HepG2 (cell line): ENCODE results near the gene MACROD2. TPM values are rescaled to one million over a fixed set of nuclear protein-coding genes. Genes with fewer than 3 reads are reported as not detected.

ENCODE experiments used
- ATAC-seq: fragments of 200-7000 bp; cut with Tn5 transposase; 3 replicates; pipeline ENCODE4 v1.9.1; 2020; ENCODE audit warnings: mild to moderate bottlenecking, moderate library complexity
- BruUV-seq: library from RNA; stranded (reverse); fragments of 400-500 nt; replicated peaks from 2 replicates; lab custom pipeline; 2021; lab: Mats Ljungman, UMichigan
- CTCF ChIA-PET: fragments of 300-600 bp; formaldehyde crosslinking; extraction: SDS; loops from one replicate; lab custom pipeline; 2021; ENCODE audit warnings: low total read pairs, inconsistent platforms, low intra/inter-chr PET ratio; lab: Yijun Ruan, JAX
- POLR2A ChIA-PET: fragments of 350-600 bp; sonication (Branson Sonifier 250); formaldehyde crosslinking; loops from one replicate; lab custom pipeline; 2020; ENCODE audit warnings: antibody characterized with exemption, inconsistent platforms; lab: Yijun Ruan, JAX
- DNase-seq: peaks from one replicate; pipeline ENCODE4 v3.0.0-alpha.2; 2015; ENCODE audit warnings: low spot score
- FAIRE-seq: peaks from 3 replicates; lab custom pipeline; 2011; peaks lifted over from hg19 to GRCh38; lab: Jason Lieb, UNC
- H2AFZ ChIP-seq: one replicate; pipeline ENCODE4 v1.6.1; 2011; ENCODE audit warnings: low read length, inconsistent platforms
- H3K27ac ChIP-seq: fragments of 300-600 bp; 3 replicates; pipeline ENCODE4 v1.8.0; 2011; ENCODE audit warnings: mixed run types, mild to moderate bottlenecking, mixed read lengths, low read length, inconsistent platforms; ENCODE audit not compliant: insufficient read depth; ENCODE audit errors: extremely low read length
- H3K27me3 ChIP-seq, 2 experiments: fragments of 200-600 bp in 1 of 2; 2 replicates in 1 of 2; 3 replicates in 1 of 2; pipeline versions ENCODE4 v1.6.0 to v1.8.0; 2011; ENCODE audit warnings: low read length in 2 of 2, mild to moderate bottlenecking in 2 of 2, moderate library complexity in 2 of 2, inconsistent platforms in 1 of 2; ENCODE audit not compliant: insufficient read depth in 2 of 2, control insufficient read depth in 1 of 2
- H3K36me3 ChIP-seq, 2 experiments: fragments of 200-600 bp in 1 of 2; replicated peaks in 1 of 2; 2 replicates in 1 of 2; 3 replicates in 1 of 2; pipeline versions ENCODE4 v1.5.1 to v1.8.0; 2011; ENCODE audit warnings: low read length in 2 of 2, inconsistent platforms in 1 of 2; ENCODE audit not compliant: insufficient read depth in 2 of 2, control insufficient read depth in 1 of 2
- H3K4me1 ChIP-seq: 2 replicates; pipeline ENCODE4 v1.5.1; 2012; ENCODE audit warnings: low read length, inconsistent platforms; ENCODE audit not compliant: insufficient read depth
- H3K4me2 ChIP-seq: 2 replicates; pipeline ENCODE4 v1.6.0; 2011; ENCODE audit warnings: low read depth, low read length, inconsistent platforms
- H3K4me3 ChIP-seq, 3 experiments: fragments of 200-600 bp in 1 of 3; sonication (generic), shearing (Covaris generic) in 1 of 3; replicated peaks in 1 of 3; 2 replicates each; pipeline ENCODE4 v1.5.1; 2011 to 2016; ENCODE audit warnings: low read length in 3 of 3, inconsistent platforms in 2 of 3, low read depth in 2 of 3, mild to moderate bottlenecking in 2 of 3, control low read depth in 1 of 3, mixed read lengths in 1 of 3; ENCODE audit not compliant: insufficient read depth in 1 of 3
- H3K79me2 ChIP-seq: one replicate; pipeline ENCODE4 v1.6.1; 2011; ENCODE audit warnings: low read length, inconsistent platforms; ENCODE audit not compliant: insufficient read depth
- H3K9ac ChIP-seq: 2 replicates; pipeline ENCODE4 v1.6.0; 2011; ENCODE audit warnings: mild to moderate bottlenecking, low read depth, low read length, inconsistent platforms; ENCODE audit not compliant: insufficient read depth
- H3K9me3 ChIP-seq: 2 replicates; pipeline ENCODE4 v1.5.1; 2012; ENCODE audit warnings: mild to moderate bottlenecking, low read length
- H4K20me1 ChIP-seq: 2 replicates; pipeline ENCODE4 v1.6.0; 2011; ENCODE audit warnings: inconsistent platforms, mild to moderate bottlenecking, low read length, moderate library complexity; ENCODE audit not compliant: insufficient read depth
- GATAD1 ChIP-seq: IDR thresholded peaks from 2 replicates; pipeline ENCODE4 v1.6.1; 2016; ENCODE audit warnings: missing genetic modification reagents, missing compliant biosample characterization
- HES4 ChIP-seq: sonication (generic); formaldehyde crosslinking; IDR thresholded peaks from 2 replicates; pipeline ENCODE4 v1.9.0; 2021; ENCODE audit warnings: mild to moderate bottlenecking, missing genetic modification reagents, borderline replicate concordance
- MAFF ChIP-seq: IDR thresholded peaks from 2 replicates; pipeline ENCODE4 v1.6.1; 2011; ENCODE audit warnings: low read depth, low read length, improper control_type of control experiment
- NBN ChIP-seq: fragments of 450-650 bp; conservative IDR thresholded peaks from 2 replicates; pipeline ENCODE4 v1.6.1; 2017
- NFKB2 ChIP-seq: sonication (generic); formaldehyde crosslinking; IDR thresholded peaks from 2 replicates; pipeline ENCODE4 v1.4.0; 2020; ENCODE audit warnings: missing genetic modification reagents, borderline replicate concordance
- NFKBIZ ChIP-seq: IDR thresholded peaks from 2 replicates; pipeline ENCODE4 v1.6.1; 2018; ENCODE audit warnings: missing genetic modification reagents, missing compliant biosample characterization
- PHF5A ChIP-seq: IDR thresholded peaks from one replicate; pipeline ENCODE4 v1.6.1; 2018; ENCODE audit warnings: low read depth, missing genetic modification reagents; ENCODE audit not compliant: unreplicated experiment
- SMC3 ChIP-seq: IDR thresholded peaks from 2 replicates; pipeline ENCODE4 v1.6.1; 2011; ENCODE audit warnings: low read length, improper control_type of control experiment
- SP5 ChIP-seq: IDR thresholded peaks from 2 replicates; pipeline ENCODE4 v1.6.1; 2016; ENCODE audit warnings: low read depth, borderline replicate concordance
- TAF1 ChIP-seq: sonication (generic); formaldehyde crosslinking; IDR thresholded peaks from 2 replicates; pipeline ENCODE4 v1.4.0; 2020; ENCODE audit warnings: missing genetic modification reagents
- THYN1 ChIP-seq: sonication (generic); formaldehyde crosslinking; IDR thresholded peaks from 2 replicates; pipeline ENCODE4 v1.8.1; 2023; ENCODE audit warnings: low read depth, mild to moderate bottlenecking, moderate library complexity, missing genetic modification reagents, borderline replicate concordance
- ZBTB3 ChIP-seq: sonication (generic); formaldehyde crosslinking; IDR thresholded peaks from 2 replicates; pipeline ENCODE4 v1.4.0; 2020; ENCODE audit warnings: low read depth, mild to moderate bottlenecking, moderate library complexity, missing genetic modification reagents, borderline replicate concordance
- ZNF24 ChIP-seq: fragments of 450-650 bp; IDR thresholded peaks from 2 replicates; pipeline ENCODE4 v1.6.1; 2017; ENCODE audit warnings: antibody characterized with exemption, mild to moderate bottlenecking
- ZNF451 ChIP-seq: sonication (generic); formaldehyde crosslinking; IDR thresholded peaks from 2 replicates; pipeline ENCODE4 v1.5.0; 2020; ENCODE audit warnings: mild to moderate bottlenecking, missing genetic modification reagents
- ZNF563 ChIP-seq: sonication (generic); formaldehyde crosslinking; IDR thresholded peaks from 2 replicates; pipeline ENCODE4 v1.8.0; 2022; ENCODE audit warnings: mild to moderate bottlenecking, moderate library complexity, missing genetic modification reagents
- WGBS: methylation state at CpG from one replicate; pipeline ENCODE4 v1.1.6; 2017; ENCODE audit warnings: low lambda C conversion rate; 5-methylcytosine and 5-hydroxymethylcytosine counted together
- in situ Hi-C: cut with HindIII; loops from 2 replicates; pipeline ENCODE4 v1.10.0; 2017; ENCODE audit warnings: low pct_unique_long_range_greater_than_20kb; ENCODE audit not compliant: extremely low pct_ligation_motif_present
- intact Hi-C: fragments of 100-400 bp; cut with micrococcal nuclease; formaldehyde crosslinking; loops from one replicate; pipeline ENCODE4 v1.10.0; 2022; ENCODE audit not compliant: unreplicated experiment
- polyA plus RNA-seq, 8 experiments: library from polyadenylated mRNA; depleted of rRNA in 3 of 8; stranded (reverse) in 7 of 8; unstranded in 1 of 8; fragments of >200 nt; fragmentation: Illumina TruSeq in 4 of 8; extraction: Trizol in 4 of 8; gene quantifications; 2 replicates each; pipeline versions ENCODE4 v1.2.1 to v1.2.3, GENCODE V29; 2011 to 2016; ENCODE audit warnings: low read depth in 4 of 8, missing spikeins in 1 of 8, mixed read lengths in 1 of 8; ENCODE audit not compliant: insufficient read depth in 1 of 8
- total RNA-seq, 5 experiments: library from RNA; depleted of rRNA; stranded (reverse); fragments of >200 nt; fragmentation: Illumina TruSeq; extraction: Trizol; gene quantifications; 2 replicates each; pipeline ENCODE4 v1.2.3, GENCODE V29; 2016; ENCODE audit warnings: low read depth in 1 of 5

The MACROD2 gene
- total and polyA plus RNA-seq, 2 of the 13 experiments (the other 11 are each of a cell fraction or from before 2014, with no cell fraction given): 0.13 to 0.51 TPM

GRCh38 chr20:15834857-15835256 is 1839.5 kb downstream of the MACROD2 start:
- H3K36me3 ChIP-seq: no peaks in the 10 kb centered on the region
- ChIA-PET CTCF (no interaction called here), POLR2A (no interaction called here)
- ATAC-seq (no peak), FAIRE-seq (no peak), DNase-seq (no peak)
- 39% methylated on average over 3 of the region's 3 CpGs for WGBS
- H3K4me2 ChIP-seq: no peak overlapping the region
- no peaks in the 10 kb centered on the region for H3K4me1 ChIP-seq
- H3K27me3 ChIP-seq: no peaks in the 10 kb centered on the region
- intact Hi-C loops (loop anchor here (10.0 kb wide), 1 partner anchor 640 kb away; no protein-coding TSS in a partner anchor), in situ Hi-C loops (no loop called here)
- peaks cover 76% of the 10 kb centered on the region for H3K9me3 ChIP-seq
- no peak overlapping the region for H3K9ac ChIP-seq
- TF ChIP-seq ZNF563 (CRISPR knock-in tag) (no peak), ZNF24 (no peak), NFKB2 (CRISPR knock-in tag) (no peak), ZNF451 (CRISPR knock-in tag) (no peak), GATAD1 (CRISPR knock-in tag) (no peak), HES4 (CRISPR knock-in tag) (no peak), ZBTB3 (no peak), NFKBIZ (no peak), NBN (no peak), SMC3 (no peak), THYN1 (no peak), MAFF (no peak), SP5 (CRISPR knock-in tag) (no peak), TAF1 (CRISPR knock-in tag) (no peak), PHF5A (CRISPR knock-in tag) (no peak)
- H2AFZ ChIP-seq: no peak overlapping the region
- no TSS peak for BruUV-seq
- no peaks in the 10 kb centered on the region for H4K20me1 ChIP-seq
- no peaks in the 10 kb centered on the region for H3K79me2 ChIP-seq
- H3K4me3 ChIP-seq: no peak overlapping the region
- H3K27ac ChIP-seq: no peak overlapping the region
